Measurements from ENCODE around the gene CAPN5. TPM values are rescaled to one million over a fixed set of nuclear protein-coding genes. Genes with fewer than 3 reads are reported as not detected.

CAPN5 gene
- total and polyA plus RNA-seq, 2 experiments from 2014 or later = 10.2 to 32.2 TPM

DNA sequence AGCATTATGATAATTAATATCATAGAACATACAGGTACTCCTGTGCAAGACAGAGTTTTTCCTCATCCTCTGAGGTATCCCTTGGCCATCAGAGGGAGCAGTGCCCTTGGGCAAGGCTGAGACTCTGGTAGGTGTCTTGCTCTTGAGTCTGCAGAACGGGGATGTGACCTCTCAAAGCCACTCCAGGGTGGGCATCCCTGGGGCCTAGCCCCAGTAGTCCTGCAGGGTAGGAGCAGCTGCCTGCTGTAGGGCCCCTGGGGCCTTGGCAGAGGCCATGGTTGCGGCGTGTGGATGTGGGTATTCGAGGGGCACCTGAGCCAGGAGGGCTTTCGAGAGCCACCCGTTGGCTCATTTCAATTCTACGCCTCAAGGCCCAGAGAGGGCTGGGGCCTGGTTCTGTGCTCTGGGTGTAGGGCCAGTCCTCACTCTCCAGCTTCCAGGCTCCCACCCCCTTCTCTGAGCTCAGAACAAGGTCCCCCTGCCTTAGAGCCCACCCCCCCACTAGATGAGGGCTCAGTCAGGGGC lies 28.1 kb downstream of the CAPN5 start:
- Histone ChIP-seq H3K27ac (ENCODE audit: low read depth) (no peak overlapping the region), H2AFZ (no peak overlapping the region), H3K36me3 (ENCODE audit: insufficient read depth) (no peaks in the 10 kb centered on the region), H3F3A (replicated peaks; ENCODE audit: low read depth) (no peaks in the 10 kb centered on the region), H3K4me3 (no peak overlapping the region), H3K4me1 (ENCODE audit: insufficient read depth) (no peaks in the 10 kb centered on the region; the same call in 1 of the 2 replicates), H4K20me1 (replicated peaks; ENCODE audit: insufficient read depth) (no peaks in the 10 kb centered on the region; the same call in 1 of the 2 replicates), H3K27me3 (ENCODE audit: insufficient read depth) (no peaks in the 10 kb centered on the region), H3K4me2 (no peak overlapping the region), H3K9me2 (ENCODE audit: insufficient read depth) (no peaks in the 10 kb centered on the region), H3K79me2 (replicated peaks; ENCODE audit: insufficient read depth) (no peaks in the 10 kb centered on the region)
- ATAC-seq = no peak
- peaks cover 7% of the 10 kb centered on the region for H3K27me3 Mint-ChIP-seq (ENCODE audit: insufficient read depth, low read depth, poor library complexity)
- peaks cover 11% of the 10 kb centered on the region for H3K4me1 Mint-ChIP-seq
- peaks cover 9% of the 10 kb centered on the region; the same call in 2 of the 3 replicates for H3K9me3 Mint-ChIP-seq
- TF ChIP-seq, protein P1, sequence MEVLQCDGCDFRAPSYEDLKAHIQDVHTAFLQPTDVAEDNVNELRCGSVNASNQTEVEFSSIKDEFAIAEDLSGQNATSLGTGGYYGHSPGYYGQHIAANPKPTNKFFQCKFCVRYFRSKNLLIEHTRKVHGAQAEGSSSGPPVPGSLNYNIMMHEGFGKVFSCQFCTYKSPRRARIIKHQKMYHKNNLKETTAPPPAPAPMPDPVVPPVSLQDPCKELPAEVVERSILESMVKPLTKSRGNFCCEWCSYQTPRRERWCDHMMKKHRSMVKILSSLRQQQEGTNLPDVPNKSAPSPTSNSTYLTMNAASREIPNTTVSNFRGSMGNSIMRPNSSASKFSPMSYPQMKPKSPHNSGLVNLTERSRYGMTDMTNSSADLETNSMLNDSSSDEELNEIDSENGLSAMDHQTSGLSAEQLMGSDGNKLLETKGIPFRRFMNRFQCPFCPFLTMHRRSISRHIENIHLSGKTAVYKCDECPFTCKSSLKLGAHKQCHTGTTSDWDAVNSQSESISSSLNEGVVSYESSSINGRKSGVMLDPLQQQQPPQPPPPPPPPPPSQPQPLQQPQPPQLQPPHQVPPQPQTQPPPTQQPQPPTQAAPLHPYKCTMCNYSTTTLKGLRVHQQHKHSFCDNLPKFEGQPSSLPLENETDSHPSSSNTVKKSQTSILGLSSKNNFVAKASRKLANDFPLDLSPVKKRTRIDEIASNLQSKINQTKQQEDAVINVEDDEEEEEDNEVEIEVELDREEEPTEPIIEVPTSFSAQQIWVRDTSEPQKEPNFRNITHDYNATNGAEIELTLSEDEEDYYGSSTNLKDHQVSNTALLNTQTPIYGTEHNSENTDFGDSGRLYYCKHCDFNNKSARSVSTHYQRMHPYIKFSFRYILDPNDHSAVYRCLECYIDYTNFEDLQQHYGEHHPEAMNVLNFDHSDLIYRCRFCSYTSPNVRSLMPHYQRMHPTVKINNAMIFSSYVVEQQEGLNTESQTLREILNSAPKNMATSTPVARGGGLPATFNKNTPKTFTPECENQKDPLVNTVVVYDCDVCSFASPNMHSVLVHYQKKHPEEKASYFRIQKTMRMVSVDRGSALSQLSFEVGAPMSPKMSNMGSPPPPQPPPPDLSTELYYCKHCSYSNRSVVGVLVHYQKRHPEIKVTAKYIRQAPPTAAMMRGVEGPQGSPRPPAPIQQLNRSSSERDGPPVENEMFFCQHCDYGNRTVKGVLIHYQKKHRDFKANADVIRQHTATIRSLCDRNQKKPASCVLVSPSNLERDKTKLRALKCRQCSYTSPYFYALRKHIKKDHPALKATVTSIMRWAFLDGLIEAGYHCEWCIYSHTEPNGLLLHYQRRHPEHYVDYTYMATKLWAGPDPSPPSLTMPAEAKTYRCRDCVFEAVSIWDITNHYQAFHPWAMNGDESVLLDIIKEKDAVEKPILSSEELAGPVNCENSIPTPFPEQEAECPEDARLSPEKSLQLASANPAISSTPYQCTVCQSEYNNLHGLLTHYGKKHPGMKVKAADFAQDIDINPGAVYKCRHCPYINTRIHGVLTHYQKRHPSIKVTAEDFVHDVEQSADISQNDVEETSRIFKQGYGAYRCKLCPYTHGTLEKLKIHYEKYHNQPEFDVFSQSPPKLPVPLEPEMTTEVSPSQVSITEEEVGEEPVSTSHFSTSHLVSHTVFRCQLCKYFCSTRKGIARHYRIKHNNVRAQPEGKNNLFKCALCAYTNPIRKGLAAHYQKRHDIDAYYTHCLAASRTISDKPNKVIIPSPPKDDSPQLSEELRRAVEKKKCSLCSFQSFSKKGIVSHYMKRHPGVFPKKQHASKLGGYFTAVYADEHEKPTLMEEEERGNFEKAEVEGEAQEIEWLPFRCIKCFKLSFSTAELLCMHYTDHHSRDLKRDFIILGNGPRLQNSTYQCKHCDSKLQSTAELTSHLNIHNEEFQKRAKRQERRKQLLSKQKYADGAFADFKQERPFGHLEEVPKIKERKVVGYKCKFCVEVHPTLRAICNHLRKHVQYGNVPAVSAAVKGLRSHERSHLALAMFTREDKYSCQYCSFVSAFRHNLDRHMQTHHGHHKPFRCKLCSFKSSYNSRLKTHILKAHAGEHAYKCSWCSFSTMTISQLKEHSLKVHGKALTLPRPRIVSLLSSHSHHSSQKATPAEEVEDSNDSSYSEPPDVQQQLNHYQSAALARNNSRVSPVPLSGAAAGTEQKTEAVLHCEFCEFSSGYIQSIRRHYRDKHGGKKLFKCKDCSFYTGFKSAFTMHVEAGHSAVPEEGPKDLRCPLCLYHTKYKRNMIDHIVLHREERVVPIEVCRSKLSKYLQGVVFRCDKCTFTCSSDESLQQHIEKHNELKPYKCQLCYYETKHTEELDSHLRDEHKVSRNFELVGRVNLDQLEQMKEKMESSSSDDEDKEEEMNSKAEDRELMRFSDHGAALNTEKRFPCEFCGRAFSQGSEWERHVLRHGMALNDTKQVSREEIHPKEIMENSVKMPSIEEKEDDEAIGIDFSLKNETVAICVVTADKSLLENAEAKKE (CRISPR knock-in tag; IDR thresholded peaks at IDR 0.05) = no peak
- TF ChIP-seq JUNB (IDR thresholded peaks at IDR 0.05; ENCODE audit: unreplicated experiment) (no peak), POLR2AphosphoS5 (IDR thresholded peaks at IDR 0.05; ENCODE audit: low read depth) (no peak), STAT1 (IDR thresholded peaks at IDR 0.05; ENCODE audit: unreplicated experiment) (no peak), CREB1 (CRISPR knock-in tag; IDR thresholded peaks at IDR 0.05; ENCODE audit: low read depth) (no peak), EZH2 (IDR thresholded peaks at IDR 0.05; ENCODE audit: low read depth, unreplicated experiment) (no peak), ZNF331 (CRISPR knock-in tag; IDR thresholded peaks at IDR 0.05; ENCODE audit: low read depth) (no peak), NANOG (IDR thresholded peaks at IDR 0.05; ENCODE audit: borderline replicate concordance) (no peak)
- TF ChIP-seq, protein P2, sequence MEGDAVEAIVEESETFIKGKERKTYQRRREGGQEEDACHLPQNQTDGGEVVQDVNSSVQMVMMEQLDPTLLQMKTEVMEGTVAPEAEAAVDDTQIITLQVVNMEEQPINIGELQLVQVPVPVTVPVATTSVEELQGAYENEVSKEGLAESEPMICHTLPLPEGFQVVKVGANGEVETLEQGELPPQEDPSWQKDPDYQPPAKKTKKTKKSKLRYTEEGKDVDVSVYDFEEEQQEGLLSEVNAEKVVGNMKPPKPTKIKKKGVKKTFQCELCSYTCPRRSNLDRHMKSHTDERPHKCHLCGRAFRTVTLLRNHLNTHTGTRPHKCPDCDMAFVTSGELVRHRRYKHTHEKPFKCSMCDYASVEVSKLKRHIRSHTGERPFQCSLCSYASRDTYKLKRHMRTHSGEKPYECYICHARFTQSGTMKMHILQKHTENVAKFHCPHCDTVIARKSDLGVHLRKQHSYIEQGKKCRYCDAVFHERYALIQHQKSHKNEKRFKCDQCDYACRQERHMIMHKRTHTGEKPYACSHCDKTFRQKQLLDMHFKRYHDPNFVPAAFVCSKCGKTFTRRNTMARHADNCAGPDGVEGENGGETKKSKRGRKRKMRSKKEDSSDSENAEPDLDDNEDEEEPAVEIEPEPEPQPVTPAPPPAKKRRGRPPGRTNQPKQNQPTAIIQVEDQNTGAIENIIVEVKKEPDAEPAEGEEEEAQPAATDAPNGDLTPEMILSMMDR (conservative IDR thresholded peaks at IDR 0.05; ENCODE audit: low read depth in 2 of 2) = no peak; a peak in 1 of 4 replicates
- TF ChIP-seq, protein P3, sequence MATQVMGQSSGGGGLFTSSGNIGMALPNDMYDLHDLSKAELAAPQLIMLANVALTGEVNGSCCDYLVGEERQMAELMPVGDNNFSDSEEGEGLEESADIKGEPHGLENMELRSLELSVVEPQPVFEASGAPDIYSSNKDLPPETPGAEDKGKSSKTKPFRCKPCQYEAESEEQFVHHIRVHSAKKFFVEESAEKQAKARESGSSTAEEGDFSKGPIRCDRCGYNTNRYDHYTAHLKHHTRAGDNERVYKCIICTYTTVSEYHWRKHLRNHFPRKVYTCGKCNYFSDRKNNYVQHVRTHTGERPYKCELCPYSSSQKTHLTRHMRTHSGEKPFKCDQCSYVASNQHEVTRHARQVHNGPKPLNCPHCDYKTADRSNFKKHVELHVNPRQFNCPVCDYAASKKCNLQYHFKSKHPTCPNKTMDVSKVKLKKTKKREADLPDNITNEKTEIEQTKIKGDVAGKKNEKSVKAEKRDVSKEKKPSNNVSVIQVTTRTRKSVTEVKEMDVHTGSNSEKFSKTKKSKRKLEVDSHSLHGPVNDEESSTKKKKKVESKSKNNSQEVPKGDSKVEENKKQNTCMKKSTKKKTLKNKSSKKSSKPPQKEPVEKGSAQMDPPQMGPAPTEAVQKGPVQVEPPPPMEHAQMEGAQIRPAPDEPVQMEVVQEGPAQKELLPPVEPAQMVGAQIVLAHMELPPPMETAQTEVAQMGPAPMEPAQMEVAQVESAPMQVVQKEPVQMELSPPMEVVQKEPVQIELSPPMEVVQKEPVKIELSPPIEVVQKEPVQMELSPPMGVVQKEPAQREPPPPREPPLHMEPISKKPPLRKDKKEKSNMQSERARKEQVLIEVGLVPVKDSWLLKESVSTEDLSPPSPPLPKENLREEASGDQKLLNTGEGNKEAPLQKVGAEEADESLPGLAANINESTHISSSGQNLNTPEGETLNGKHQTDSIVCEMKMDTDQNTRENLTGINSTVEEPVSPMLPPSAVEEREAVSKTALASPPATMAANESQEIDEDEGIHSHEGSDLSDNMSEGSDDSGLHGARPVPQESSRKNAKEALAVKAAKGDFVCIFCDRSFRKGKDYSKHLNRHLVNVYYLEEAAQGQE (IDR thresholded peaks at IDR 0.05; ENCODE audit: unreplicated experiment) = no peak
- TF ChIP-seq, protein P4, sequence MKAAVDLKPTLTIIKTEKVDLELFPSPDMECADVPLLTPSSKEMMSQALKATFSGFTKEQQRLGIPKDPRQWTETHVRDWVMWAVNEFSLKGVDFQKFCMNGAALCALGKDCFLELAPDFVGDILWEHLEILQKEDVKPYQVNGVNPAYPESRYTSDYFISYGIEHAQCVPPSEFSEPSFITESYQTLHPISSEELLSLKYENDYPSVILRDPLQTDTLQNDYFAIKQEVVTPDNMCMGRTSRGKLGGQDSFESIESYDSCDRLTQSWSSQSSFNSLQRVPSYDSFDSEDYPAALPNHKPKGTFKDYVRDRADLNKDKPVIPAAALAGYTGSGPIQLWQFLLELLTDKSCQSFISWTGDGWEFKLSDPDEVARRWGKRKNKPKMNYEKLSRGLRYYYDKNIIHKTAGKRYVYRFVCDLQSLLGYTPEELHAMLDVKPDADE (IDR thresholded peaks at IDR 0.05) = no peak
- no peak overlapping the region for H3K4me3 Mint-ChIP-seq
- peaks cover 3% of the 10 kb centered on the region; the same call in 1 of the 3 replicates for H3K36me3 Mint-ChIP-seq (ENCODE audit: low read depth)
- DNase-seq (ENCODE audit: low spot score) = no peak
- no peak overlapping the region for H3K27ac Mint-ChIP-seq

All from GM23338 (cell line).